ENCODE results near the gene UTP25. TPM values are rescaled to one million over a fixed set of nuclear protein-coding genes. Genes with fewer than 3 reads are reported as not detected.

The UTP25 gene
- total and polyA plus RNA-seq, 2 of the 4 experiments (the other 2 are of a cell fraction): 7.1 to 17.4 TPM

GRCh38 chr1:209790286-209791193 is 37.2 kb upstream of the UTP25 start (continued):
- no peak for TF ChIP-seq CEBPB (IDR thresholded peaks at IDR 0.05; ENCODE audit: low read depth, low read length)

GRCh38 chr1:209791920-209792319 is 35.9 kb upstream of the UTP25 start:
- Histone ChIP-seq H4K91ac (ENCODE audit: insufficient read depth, low read depth, low read length) (no peak overlapping the region), H2BK5ac (ENCODE audit: low read depth, low read length, poor library complexity, severe bottlenecking) (no peak overlapping the region), H3K56ac (ENCODE audit: extremely low read depth, insufficient read depth, low read length) (no peak overlapping the region), H4K5ac (ENCODE audit: low read depth, low read length) (no peak overlapping the region), H3K9ac (ENCODE audit: low read depth, low read length) (no peak overlapping the region), H3K27ac (ENCODE audit: insufficient read depth, low read length) (no peak overlapping the region), H3K79me1 (ENCODE audit: low read depth in 1 of 2, low read length in 2 of 2) (no peaks in the 10 kb centered on the region), H2AFZ (replicated peaks; ENCODE audit: low read length, poor library complexity) (no peak overlapping the region), H3K18ac (ENCODE audit: low read depth, low read length) (no peak overlapping the region), H3K4me2 (ENCODE audit: low read depth, low read length) (no peak overlapping the region), H3K9me3 (ENCODE audit: control insufficient read depth, insufficient read depth, low read length) (no peaks in the 10 kb centered on the region), H2BK120ac (ENCODE audit: low read depth, low read length) (no peak overlapping the region), H2BK20ac (ENCODE audit: low read depth, low read length) (no peak overlapping the region), H3K14ac (replicated peaks; ENCODE audit: low read depth, low read length) (no peak overlapping the region), H3K4ac (ENCODE audit: low read depth, low read length) (no peak overlapping the region), H4K8ac (ENCODE audit: low read depth in 2 of 2, low read length in 2 of 2) (no peak overlapping the region), H3K4me3 (ENCODE audit: insufficient read depth, low read depth, low read length) (no peak overlapping the region), H2AK9ac (replicated peaks; ENCODE audit: low read depth, low read length, poor library complexity) (no peak overlapping the region), H2BK15ac (ENCODE audit: low read depth, low read length) (no peak overlapping the region), H3K23ac (ENCODE audit: low read depth, low read length) (no peak overlapping the region), H3K36me3 (ENCODE audit: control insufficient read depth, insufficient read depth, low read length) (no peaks in the 10 kb centered on the region), H3K4me1 (ENCODE audit: control insufficient read depth, insufficient read depth, low read length) (no peaks in the 10 kb centered on the region), H4K20me1 (ENCODE audit: insufficient read depth, low read length) (no peaks in the 10 kb centered on the region), H3K27me3 (ENCODE audit: control insufficient read depth, insufficient read depth, low read length) (peaks cover 6% of the 10 kb centered on the region; the same call in 1 of the 2 replicates), H3K9me1 (ENCODE audit: insufficient read depth, low read length) (0 out of 2 replicates have a peak, but pooled peaks cover 3% of the 10 kb centered on the region), H2AK5ac (ENCODE audit: low read depth, low read length) (no peak overlapping the region)
- no peak for DNase-seq
- no peak for ATAC-seq (ENCODE audit: low read depth)
- WGBS, 2 experiments (ENCODE audit: extremely low coverage in 2 of 2, insufficient read length in 1 of 2): no CpG with 5 or more reads among the region's 1 CpG
- intact Hi-C loops (cut with micrococcal nuclease): no loop called here
- in situ Hi-C loops (cut with MboI; ENCODE audit: low sequenced_read_pairs): no loop called here
- CTCF ChIA-PET: interaction anchor here (0.5 kb wide), 1 partner anchor 100 kb away, joined by 3 read pairs; no protein-coding TSS in a partner anchor
- POLR2A ChIA-PET (ENCODE audit: unreplicated experiment): no interaction called here
- BruUV-seq (replicated peaks): no TSS peak
- dilution Hi-C loops (cut with HindIII; ENCODE audit: low sequenced_read_pairs, unreplicated experiment): no loop called here
- TF ChIP-seq POLR2A (IDR thresholded peaks at IDR 0.05; ENCODE audit: low read depth, low read length): no peak
- no peak for TF ChIP-seq MXI1 (IDR thresholded peaks at IDR 0.05; ENCODE audit: borderline replicate concordance, low read depth, low read length)
- TF ChIP-seq MAFK (IDR thresholded peaks at IDR 0.05; ENCODE audit: low read depth, low read length): no peak
- no peak for TF ChIP-seq FOS (IDR thresholded peaks at IDR 0.05; ENCODE audit: low read depth, low read length)
- no peak for TF ChIP-seq RCOR1 (IDR thresholded peaks at IDR 0.05; ENCODE audit: insufficient replicate concordance, low read length)
- no peak for TF ChIP-seq SMC3 (IDR thresholded peaks at IDR 0.05; ENCODE audit: low read depth, low read length)
- no peak for TF ChIP-seq CEBPB (IDR thresholded peaks at IDR 0.05; ENCODE audit: low read depth, low read length)
- no peak for TF ChIP-seq RAD21 (IDR thresholded peaks at IDR 0.05; ENCODE audit: low read length)
- no peak for TF ChIP-seq RFX5 (IDR thresholded peaks at IDR 0.05; ENCODE audit: low read depth, low read length)
- no peak for TF ChIP-seq CTCF (conservative IDR thresholded peaks at IDR 0.05; ENCODE audit: low read depth, low read length)
- no peak for TF ChIP-seq USF2 (IDR thresholded peaks at IDR 0.05; ENCODE audit: low read depth, low read length)
- no peak for TF ChIP-seq MAZ (IDR thresholded peaks at IDR 0.05; ENCODE audit: borderline replicate concordance, low read depth, low read length)
